ENCODE measurements around the gene COL19A1. TPM values are rescaled to one million over a fixed set of nuclear protein-coding genes. Genes with fewer than 3 reads are reported as not detected.

Gene COL19A1
- total and polyA plus RNA-seq, 9 donors = 0.20 to 0.23 TPM; not detected in 7

- H3K4me1 ChIP-seq (ENCODE audit: insufficient read depth) = no peaks in the 10 kb centered on the region
- H3K27ac ChIP-seq = no peak overlapping the region
- no peaks in the 10 kb centered on the region for H3K36me3 ChIP-seq
- H3K27me3 ChIP-seq = no peaks in the 10 kb centered on the region
- intact Hi-C loops (cut with DNase I) = no loop called here
- DNase-seq = no peak
- no peak for TF ChIP-seq POLR2A (IDR thresholded peaks at IDR 0.05)
- TF ChIP-seq, protein P1, sequence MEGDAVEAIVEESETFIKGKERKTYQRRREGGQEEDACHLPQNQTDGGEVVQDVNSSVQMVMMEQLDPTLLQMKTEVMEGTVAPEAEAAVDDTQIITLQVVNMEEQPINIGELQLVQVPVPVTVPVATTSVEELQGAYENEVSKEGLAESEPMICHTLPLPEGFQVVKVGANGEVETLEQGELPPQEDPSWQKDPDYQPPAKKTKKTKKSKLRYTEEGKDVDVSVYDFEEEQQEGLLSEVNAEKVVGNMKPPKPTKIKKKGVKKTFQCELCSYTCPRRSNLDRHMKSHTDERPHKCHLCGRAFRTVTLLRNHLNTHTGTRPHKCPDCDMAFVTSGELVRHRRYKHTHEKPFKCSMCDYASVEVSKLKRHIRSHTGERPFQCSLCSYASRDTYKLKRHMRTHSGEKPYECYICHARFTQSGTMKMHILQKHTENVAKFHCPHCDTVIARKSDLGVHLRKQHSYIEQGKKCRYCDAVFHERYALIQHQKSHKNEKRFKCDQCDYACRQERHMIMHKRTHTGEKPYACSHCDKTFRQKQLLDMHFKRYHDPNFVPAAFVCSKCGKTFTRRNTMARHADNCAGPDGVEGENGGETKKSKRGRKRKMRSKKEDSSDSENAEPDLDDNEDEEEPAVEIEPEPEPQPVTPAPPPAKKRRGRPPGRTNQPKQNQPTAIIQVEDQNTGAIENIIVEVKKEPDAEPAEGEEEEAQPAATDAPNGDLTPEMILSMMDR (IDR thresholded peaks at IDR 0.05) = no peak
- TF ChIP-seq EP300 (IDR thresholded peaks at IDR 0.05) = no peak
- 54 to 66% (median 61%) methylated on average over 2 of the region's 2 CpGs for WGBS, 3 donors
- H3K4me3 ChIP-seq = no peak overlapping the region
- no peaks in the 10 kb centered on the region for H3K9me3 ChIP-seq
Measured at GRCh38 chr6:70196531-70196930, 330.2 kb downstream of the COL19A1 start.

GRCh38 chr6:70198785-70199184, 332.4 kb downstream of the COL19A1 start:
- no peak for TF ChIP-seq POLR2A (IDR thresholded peaks at IDR 0.05)
- TF ChIP-seq EP300 (IDR thresholded peaks at IDR 0.05) = no peak
- TF ChIP-seq, protein P1 (IDR thresholded peaks at IDR 0.05) = no peak
- no peaks in the 10 kb centered on the region for H3K27me3 ChIP-seq
- H3K27ac ChIP-seq = no peak overlapping the region
- DNase-seq = no peak
- 64 to 74% (median 68%) methylated on average over 2 of the region's 2 CpGs for WGBS, 3 donors
- intact Hi-C loops (cut with DNase I) = no loop called here
- H3K4me1 ChIP-seq (ENCODE audit: insufficient read depth) = no peaks in the 10 kb centered on the region
- no peaks in the 10 kb centered on the region for H3K9me3 ChIP-seq
- no peaks in the 10 kb centered on the region for H3K36me3 ChIP-seq
- no peak overlapping the region for H3K4me3 ChIP-seq

DNA sequence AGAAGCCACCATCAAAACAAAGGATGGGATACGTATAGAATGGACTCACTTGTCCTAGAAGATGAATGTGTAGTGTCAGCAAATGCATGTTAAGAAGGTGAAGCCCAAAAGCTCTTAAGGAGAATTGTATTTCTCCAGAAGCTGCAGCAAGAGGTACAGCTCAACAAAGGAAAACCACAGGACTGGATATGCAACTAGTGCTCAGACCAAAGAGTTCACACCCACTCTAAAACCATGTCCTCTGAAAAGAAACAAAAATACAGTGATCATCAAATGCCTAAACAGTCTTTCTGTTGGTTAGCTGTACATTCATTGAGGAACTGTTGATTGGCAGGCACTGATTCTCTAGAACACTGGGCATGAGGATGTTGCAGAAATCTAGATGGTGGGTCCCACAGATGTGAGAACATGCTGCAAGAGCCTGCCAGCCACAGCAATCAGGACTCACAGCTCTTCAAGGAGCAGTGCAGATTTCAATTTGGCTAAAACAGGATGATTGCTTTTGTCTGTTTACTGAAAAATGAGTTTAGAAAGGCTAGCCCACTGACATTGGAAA, 342.0 kb downstream of the COL19A1 start:
- Histone ChIP-seq H3K27me3 (no peaks in the 10 kb centered on the region), H3K4me1 (ENCODE audit: insufficient read depth) (no peaks in the 10 kb centered on the region), H3K9me3 (no peaks in the 10 kb centered on the region), H3K4me3 (no peak overlapping the region), H3K36me3 (no peaks in the 10 kb centered on the region), H3K27ac (no peak overlapping the region)
- WGBS, 3 donors = 63 to 69% (median 66%) methylated on average over 1 of the region's 1 CpG
- TF ChIP-seq POLR2A (IDR thresholded peaks at IDR 0.05) (no peak), EP300 (IDR thresholded peaks at IDR 0.05) (no peak)
- TF ChIP-seq, protein P1 (IDR thresholded peaks at IDR 0.05) = no peak
- intact Hi-C loops (cut with DNase I) = no loop called here
- no peak for DNase-seq

DNA sequence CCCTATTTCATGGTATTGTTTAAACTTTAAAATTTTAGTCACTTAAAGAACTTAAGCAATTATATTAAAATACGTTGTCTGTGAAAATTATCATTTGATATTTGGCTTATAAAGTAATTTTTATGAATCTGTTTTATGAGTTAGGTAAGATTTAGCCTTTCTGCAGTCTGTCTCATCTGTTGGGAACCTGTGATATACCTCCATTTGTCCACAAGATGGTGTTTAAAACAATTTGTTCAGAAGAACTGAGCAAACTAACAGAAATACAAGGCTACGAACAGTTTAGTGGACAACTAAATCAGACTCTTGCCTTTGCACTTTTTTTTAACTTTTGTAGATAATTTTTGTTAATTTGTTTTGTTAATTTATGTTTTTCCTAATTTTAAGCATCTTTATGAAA, 344.1 kb downstream of the COL19A1 start:
- no peak for DNase-seq
- intact Hi-C loops (cut with DNase I) = loop anchor here in 1 of 4 donors (10.0 kb wide), 1 partner anchor 1124 kb away; no protein-coding TSS in a partner anchor
- Histone ChIP-seq H3K9me3 (no peaks in the 10 kb centered on the region), H3K27me3 (no peaks in the 10 kb centered on the region), H3K4me3 (no peak overlapping the region), H3K36me3 (no peaks in the 10 kb centered on the region), H3K4me1 (ENCODE audit: insufficient read depth) (no peaks in the 10 kb centered on the region), H3K27ac (no peak overlapping the region)
- no peak for TF ChIP-seq POLR2A (IDR thresholded peaks at IDR 0.05)
- TF ChIP-seq, protein P1 (IDR thresholded peaks at IDR 0.05) = no peak
- TF ChIP-seq EP300 (IDR thresholded peaks at IDR 0.05) = no peak
- 44 to 49% (median 46%) methylated on average over 2 of the region's 2 CpGs for WGBS, 3 donors

Data from ovary (tissue), 9 donors.